H1 (cell line): ENCODE results near the gene KRT72. TPM values are rescaled to one million over a fixed set of nuclear protein-coding genes. Genes with fewer than 3 reads are reported as not detected.

Experiments
- CHD7 ChIP-seq: fragments of 300-600 bp; sonication (generic); IDR thresholded peaks from 2 replicates; pipeline ENCODE4 v1.7.1; 2012; ENCODE audit warnings: low read length, moderate library complexity, mild to moderate bottlenecking, inconsistent platforms; ENCODE audit not compliant: insufficient replicate concordance
- JUN ChIP-seq: IDR thresholded peaks from 2 replicates; pipeline ENCODE4 v1.6.1; 2011; ENCODE audit warnings: low read depth, mild to moderate bottlenecking, improper control_type of control experiment, low read length
- KDM4A ChIP-seq: IDR thresholded peaks from one replicate; pipeline ENCODE4 v1.7.1; 2012; ENCODE audit warnings: low read depth, mild to moderate bottlenecking, moderate library complexity, low read length, inconsistent platforms; ENCODE audit not compliant: severe bottlenecking
- polyA plus RNA-seq, 7 experiments: library from polyadenylated mRNA; depleted of rRNA in 3 of 7; stranded (reverse) in 5 of 7; unstranded in 2 of 7; fragments of >200 nt in 5 of 7; fragments of 200-250 nt in 2 of 7; gene quantifications; 1 replicate in 5 of 7; 2 replicates in 1 of 7; 4 replicates in 1 of 7; pipeline versions ENCODE4 v1.2.1 to v1.2.3, GENCODE V29; 2011 to 2013; ENCODE audit warnings: missing spikeins in 2 of 7, mixed read lengths in 2 of 7
- total RNA-seq: library from RNA; stranded (reverse); fragmentation: NEBNext Ultra II Directional; extraction: Animal tissue kit (Norgen Biotek cat#: 25700); gene quantifications from 2 replicates; pipeline ENCODE4 v1.2.1, GENCODE V29; 2021

KRT72 gene
- total and polyA plus RNA-seq, 2 of the 8 experiments (the other 6 are each of a cell fraction or from before 2014, with no cell fraction given) = not detected

GRCh38 chr12:52631264-52631663, 30.0 kb upstream of the KRT72 start (continued):
- TF ChIP-seq CHD7 (no peak), JUN (no peak), KDM4A (no peak)
